ENCODE results near the gene XDH. TPM values are rescaled to one million over a fixed set of nuclear protein-coding genes. Genes with fewer than 3 reads are reported as not detected.

XDH gene
- total and polyA plus RNA-seq, 9 of the 15 experiments (the other 6 are each of a cell fraction or from before 2014, with no cell fraction given) = 0.04 to 0.06 TPM; not detected in 7

- no peak for TF ChIP-seq RHOXF2B (CRISPR knock-in tag; conservative IDR thresholded peaks at IDR 0.05)
- no peak for TF ChIP-seq FOXA3 (CRISPR knock-in tag; conservative IDR thresholded peaks at IDR 0.05 in 1 of 2, IDR thresholded peaks at IDR 0.05 in 1 of 2)
- TF ChIP-seq CBX8 (IDR thresholded peaks at IDR 0.05; ENCODE audit: borderline replicate concordance, extremely low read depth, low read depth, low read length, poor library complexity, severe bottlenecking) = no peak
- no peak for TF ChIP-seq ZFP91 (CRISPR knock-in tag; IDR thresholded peaks at IDR 0.05)
- no peak for TF ChIP-seq ZBTB5 (IDR thresholded peaks at IDR 0.05)
- no peak for TF ChIP-seq PCBP2 (IDR thresholded peaks at IDR 0.05; ENCODE audit: low read depth, low read length, poor library complexity, severe bottlenecking)
- TF ChIP-seq SMARCA4 (IDR thresholded peaks at IDR 0.05) = no peak
- TF ChIP-seq ZNF518B (CRISPR knock-in tag; IDR thresholded peaks at IDR 0.05) = no peak
- TF ChIP-seq STAT6 (CRISPR knock-in tag; IDR thresholded peaks at IDR 0.05) = no peak
- no peak for TF ChIP-seq DPF2 (IDR thresholded peaks at IDR 0.05)
- TF ChIP-seq FOXK1 (CRISPR knock-in tag; IDR thresholded peaks at IDR 0.05; ENCODE audit: borderline replicate concordance) = no peak
- Histone ChIP-seq H3K9ac (ENCODE audit: insufficient read depth in 1 of 2, low read depth in 2 of 2, low read length in 2 of 2) (no peak overlapping the region), H3K27me3 (ENCODE audit: control insufficient read depth in 2 of 2, insufficient read depth in 2 of 2, low read length in 2 of 2) (peaks cover 0 to 4% of the 10 kb centered on the region in 2 experiments; a peak in 1 of 5 replicates), H4K20me1 (replicated peaks; ENCODE audit: control insufficient read depth, insufficient read depth, low read length) (no peaks in the 10 kb centered on the region), H3K9me1 (ENCODE audit: control insufficient read depth, insufficient read depth, low read length) (no peaks in the 10 kb centered on the region), H2AFZ (ENCODE audit: low read depth, low read length) (no peak overlapping the region), H3K79me2 (ENCODE audit: control insufficient read depth, insufficient read depth, low read length) (no peaks in the 10 kb centered on the region), H3K36me3 (ENCODE audit: control insufficient read depth, insufficient read depth, low read length) (no peaks in the 10 kb centered on the region), H3K4me2 (ENCODE audit: insufficient read depth, low read length) (no peak overlapping the region), H3K9me3 (replicated peaks; ENCODE audit: control insufficient read depth, insufficient read depth, low read depth, low read length) (no peaks in the 10 kb centered on the region), H3K4me3 (no peak overlapping the region), H3K4me1 (replicated peaks in 1 of 2; ENCODE audit: control insufficient read depth in 2 of 2, insufficient read depth in 2 of 2, low read length in 2 of 2) (no peaks in the 10 kb centered on the region), H3K27ac (ENCODE audit: extremely low read depth, low read depth, low read length) (no peak overlapping the region)
- in situ Hi-C loops (cut with MboI) (no loop called here), intact Hi-C loops (cut with micrococcal nuclease) (no loop called here)
- ChIA-PET POLR2A (no interaction called here), CTCF (ENCODE audit: low intra/inter-chr PET ratio) (no interaction called here)
- FAIRE-seq (no peak), DNase-seq (ENCODE audit: extremely low read depth in 1 of 4, low spot score in 3 of 4) (no peak), ATAC-seq (no peak)
- WGBS (ENCODE audit: insufficient coverage, low coverage, missing lambda C conversion rate) = 0% methylated on average over 3 of the region's 3 CpGs
- BruUV-seq (replicated peaks) = no TSS peak
Measured at GRCh38 chr2:31433541-31433940, 19.0 kb upstream of the XDH start.

All from K562 (cell line).